Glutamatergic neuron (in vitro differentiated cells): ENCODE data around the gene CEPT1. TPM values are rescaled to one million over a fixed set of nuclear protein-coding genes. Genes with fewer than 3 reads are reported as not detected.

Experiments used
- DNase-seq: peaks from one replicate; pipeline ENCODE4 v3.0.0; 2022
- H3K27ac Mint-ChIP-seq: one replicate; pipeline ENCODE4 v1.8.0; 2020; ENCODE audit warnings: mild to moderate bottlenecking, mixed read lengths, inconsistent platforms; ENCODE audit not compliant: unreplicated experiment
- H3K27me3 Mint-ChIP-seq: one replicate; pipeline ENCODE4 v1.8.0; 2020; ENCODE audit warnings: mild to moderate bottlenecking, moderate library complexity, mixed read lengths, inconsistent platforms; ENCODE audit not compliant: unreplicated experiment
- H3K36me3 Mint-ChIP-seq: one replicate; pipeline ENCODE4 v1.8.0; 2020; ENCODE audit warnings: mild to moderate bottlenecking, mixed read lengths, inconsistent platforms; ENCODE audit not compliant: unreplicated experiment
- H3K4me1 Mint-ChIP-seq: one replicate; pipeline ENCODE4 v1.8.0; 2020; ENCODE audit warnings: mild to moderate bottlenecking, low read depth, mixed read lengths, inconsistent platforms; ENCODE audit not compliant: unreplicated experiment
- H3K4me3 Mint-ChIP-seq: one replicate; pipeline ENCODE4 v1.8.0; 2020; ENCODE audit warnings: mild to moderate bottlenecking, mixed read lengths, inconsistent platforms; ENCODE audit not compliant: unreplicated experiment
- H3K9me3 Mint-ChIP-seq: one replicate; pipeline ENCODE4 v1.8.0; 2020; ENCODE audit warnings: mild to moderate bottlenecking, moderate library complexity, mixed read lengths, inconsistent platforms; ENCODE audit not compliant: unreplicated experiment
- CTCF ChIP-seq: fragments of 200-600 bp; sonication (generic); IDR thresholded peaks from one replicate; pipeline ENCODE4 v1.5.0; 2021; ENCODE audit not compliant: partially characterized antibody, unreplicated experiment
- total RNA-seq: library from RNA; stranded (reverse); fragmentation: NEBNext Ultra II Directional; extraction: Animal tissue kit (Norgen Biotek cat#: 25700); gene quantifications from one replicate; pipeline ENCODE4 v1.2.1, GENCODE V29; 2021; ENCODE audit not compliant: unreplicated experiment

CEPT1 gene
- total RNA-seq, 1 donor from 2014 or later: 35.6 TPM

DNA sequence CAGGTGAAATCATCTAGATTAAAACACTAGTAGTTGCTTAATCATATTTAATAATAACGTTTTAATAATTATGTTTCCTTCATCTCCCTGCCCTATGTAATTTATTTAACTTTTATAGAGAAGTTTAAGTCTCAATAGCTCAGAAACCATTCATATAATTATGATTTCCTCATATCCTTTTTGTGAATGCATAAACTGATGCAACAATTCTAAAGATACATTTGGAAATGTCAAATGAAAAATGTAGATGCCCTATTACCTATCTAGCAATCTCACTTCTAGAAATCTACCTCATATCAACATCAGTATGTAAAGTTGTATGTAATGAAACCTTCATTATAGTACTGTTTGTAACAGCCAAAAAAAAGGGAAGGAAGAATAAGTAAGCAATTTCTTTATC, 10.6 kb upstream of the CEPT1 start:
- peaks cover 4% of the 10 kb centered on the region for H3K9me3 Mint-ChIP-seq
- H3K27me3 Mint-ChIP-seq: peaks cover 4% of the 10 kb centered on the region
- H3K4me3 Mint-ChIP-seq: no peak overlapping the region
- TF ChIP-seq CTCF: no peak
- peaks cover 18% of the 10 kb centered on the region for H3K4me1 Mint-ChIP-seq
- H3K27ac Mint-ChIP-seq: no peak overlapping the region
- DNase-seq: no peak
- H3K36me3 Mint-ChIP-seq: no peaks in the 10 kb centered on the region

DNA sequence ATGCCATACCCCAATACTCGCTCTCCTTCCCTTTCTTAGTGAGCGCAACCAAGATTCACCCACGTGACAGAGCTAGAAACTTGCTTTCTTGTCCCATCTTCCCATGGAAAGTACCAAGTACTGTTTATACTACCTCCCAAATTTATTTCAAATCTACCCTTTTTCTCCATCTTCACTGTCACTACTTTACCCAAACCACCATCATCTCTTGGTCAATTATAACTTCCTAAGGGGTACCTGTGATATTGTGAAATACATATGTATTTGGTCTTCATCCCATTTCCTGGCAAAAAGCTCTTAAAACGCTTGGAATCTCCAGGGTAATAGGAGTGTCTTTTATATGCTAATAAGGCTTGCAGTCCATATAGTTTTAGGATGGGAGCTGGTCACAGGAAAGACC, 8.3 kb upstream of the CEPT1 start:
- Mint-ChIP-seq H3K4me1 (peaks cover 7% of the 10 kb centered on the region), H3K36me3 (no peaks in the 10 kb centered on the region), H3K27ac (no peak overlapping the region)

GRCh38 chr1:111133866-111134265, 6.2 kb upstream of the CEPT1 start:
- TF ChIP-seq CTCF: no peak
- no peaks in the 10 kb centered on the region for H3K36me3 Mint-ChIP-seq
- no peaks in the 10 kb centered on the region for H3K27me3 Mint-ChIP-seq
- H3K4me3 Mint-ChIP-seq: no peak overlapping the region
- no peaks in the 10 kb centered on the region for H3K9me3 Mint-ChIP-seq
- peaks cover 7% of the 10 kb centered on the region for H3K4me1 Mint-ChIP-seq
- DNase-seq: no peak
- H3K27ac Mint-ChIP-seq: no peak overlapping the region

More for the DNA sequence above, 8.3 kb upstream of the CEPT1 start:
- H3K4me3 Mint-ChIP-seq: no peak overlapping the region
- no peak for TF ChIP-seq CTCF
- H3K27me3 Mint-ChIP-seq: no peaks in the 10 kb centered on the region
- DNase-seq: no peak
- no peaks in the 10 kb centered on the region for H3K9me3 Mint-ChIP-seq

DNA sequence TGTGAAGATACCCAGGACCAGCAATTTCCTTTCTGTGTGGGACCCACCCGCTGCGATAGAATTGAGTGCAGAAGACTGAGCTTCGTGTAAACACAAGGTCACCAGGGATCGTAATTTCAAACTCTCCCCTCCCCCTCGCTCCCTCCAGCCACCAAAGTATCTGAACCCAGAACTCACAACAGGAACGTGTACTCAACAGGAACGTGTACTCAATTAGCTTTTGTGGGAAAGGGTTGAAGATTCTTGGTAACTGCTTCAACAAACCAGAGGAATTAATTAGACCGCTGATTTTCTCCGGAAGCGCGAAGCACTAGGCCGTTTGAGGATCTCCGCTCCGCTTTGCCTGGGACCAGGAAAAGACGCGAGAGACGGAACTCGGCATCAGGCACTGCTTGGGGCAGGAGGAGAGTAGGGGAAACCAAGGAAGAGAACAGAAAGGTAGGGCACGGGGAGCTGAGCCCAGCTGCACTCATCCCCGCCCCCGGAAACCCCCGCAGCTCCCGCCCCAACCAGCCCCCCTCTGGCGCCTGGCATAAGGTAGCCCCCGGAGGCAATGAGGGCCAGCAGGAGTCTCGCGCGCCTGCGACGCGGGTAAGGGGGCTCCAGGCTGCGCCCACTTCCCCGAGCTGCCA, 583 bp upstream of the CEPT1 start:
- Mint-ChIP-seq H3K4me3 (peak overlapping the region; percentile 100), H3K36me3 (no peaks in the 10 kb centered on the region), H3K27me3 (peaks cover 6% of the 10 kb centered on the region), H3K4me1 (peaks cover 23% of the 10 kb centered on the region), H3K9me3 (peaks cover 2% of the 10 kb centered on the region), H3K27ac (peak overlapping the region; percentile 98)
- no peak for TF ChIP-seq CTCF
- DNase-seq: peak; percentile 53

DNA sequence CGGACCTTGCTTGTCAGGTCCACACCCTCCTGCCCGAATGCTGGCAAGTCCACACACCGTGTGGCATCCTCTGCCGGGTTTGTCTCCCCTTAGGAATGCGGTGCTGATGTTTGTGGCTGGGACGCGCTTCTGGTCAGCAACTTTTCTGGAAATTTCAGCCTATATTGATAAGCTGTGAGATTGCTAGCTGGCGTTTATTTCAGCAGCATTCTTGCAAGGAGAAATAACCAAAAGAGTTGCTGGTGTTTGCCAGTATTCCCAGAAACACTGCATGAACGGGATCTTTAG, 601 bp downstream of the CEPT1 start:
- H3K4me1 Mint-ChIP-seq: peaks cover 23% of the 10 kb centered on the region
- peaks cover 6% of the 10 kb centered on the region for H3K27me3 Mint-ChIP-seq
- H3K27ac Mint-ChIP-seq: peak overlapping the region; percentile 43
- no peaks in the 10 kb centered on the region for H3K36me3 Mint-ChIP-seq
- H3K9me3 Mint-ChIP-seq: peaks cover 2% of the 10 kb centered on the region
- H3K4me3 Mint-ChIP-seq: peak overlapping the region; percentile 100
- no peak for DNase-seq
- no peak for TF ChIP-seq CTCF
